Measurements from ENCODE around the gene THBS2.

DNA sequence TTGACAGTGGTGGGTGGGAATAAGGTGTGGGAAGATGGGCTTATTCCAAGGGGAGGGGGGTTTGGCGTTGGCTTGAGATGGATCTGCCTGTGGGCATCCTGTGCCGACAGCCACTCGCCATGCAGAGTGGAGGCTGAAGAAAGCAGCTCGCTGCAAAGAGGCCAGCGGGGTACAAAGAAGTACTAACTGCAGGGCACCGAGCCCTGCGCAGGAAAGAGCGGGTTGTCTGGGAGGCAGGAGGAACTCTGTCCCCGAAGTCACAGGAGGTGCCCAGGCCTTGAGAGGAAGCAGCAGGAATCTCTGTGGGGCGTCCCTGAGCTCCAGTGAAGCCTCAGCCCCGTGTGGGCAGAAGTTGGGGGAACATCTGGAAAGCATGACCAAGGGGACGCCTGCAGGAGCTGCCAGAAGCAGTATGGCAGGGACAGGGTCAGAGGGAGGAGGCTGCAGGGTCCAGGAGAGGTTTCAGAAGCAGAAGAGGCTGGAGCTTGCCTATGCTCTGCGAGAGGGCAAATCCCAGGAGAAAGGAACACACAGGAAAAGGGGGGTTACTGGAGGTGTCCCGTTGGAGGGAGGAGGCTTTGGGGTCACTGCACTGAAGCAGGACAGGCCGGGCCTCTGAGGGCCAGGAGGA lies 77.2 kb downstream of the THBS2 start:
- no peak for TF ChIP-seq TAF1 (IDR thresholded peaks at IDR 0.05; ENCODE audit: low read depth, low read length)
- TF ChIP-seq POLR2A (IDR thresholded peaks at IDR 0.05; ENCODE audit: low read depth, low read length) = no peak
- no peak for TF ChIP-seq POLR2AphosphoS5 (IDR thresholded peaks at IDR 0.05; ENCODE audit: low read depth, low read length)
- no peak for TF ChIP-seq POU2F2 (IDR thresholded peaks at IDR 0.05; ENCODE audit: low read depth, low read length)
- TF ChIP-seq SPI1 (IDR thresholded peaks at IDR 0.05; ENCODE audit: low read depth, low read length) = no peak
- no peak for TF ChIP-seq PAX5 (IDR thresholded peaks at IDR 0.05; ENCODE audit: insufficient read depth, low read length, severe bottlenecking)
